ENCODE results near the gene MND1. TPM values are rescaled to one million over a fixed set of nuclear protein-coding genes. Genes with fewer than 3 reads are reported as not detected.
"Not testable (repeated sequence)": the region's sequence is repeated elsewhere in the genome, so short reads cannot be mapped to it uniquely, and the experiment has no call there.

MND1 gene
- total RNA-seq, 2 donors from 2014 or later = 1.5 to 2.5 TPM

DNA sequence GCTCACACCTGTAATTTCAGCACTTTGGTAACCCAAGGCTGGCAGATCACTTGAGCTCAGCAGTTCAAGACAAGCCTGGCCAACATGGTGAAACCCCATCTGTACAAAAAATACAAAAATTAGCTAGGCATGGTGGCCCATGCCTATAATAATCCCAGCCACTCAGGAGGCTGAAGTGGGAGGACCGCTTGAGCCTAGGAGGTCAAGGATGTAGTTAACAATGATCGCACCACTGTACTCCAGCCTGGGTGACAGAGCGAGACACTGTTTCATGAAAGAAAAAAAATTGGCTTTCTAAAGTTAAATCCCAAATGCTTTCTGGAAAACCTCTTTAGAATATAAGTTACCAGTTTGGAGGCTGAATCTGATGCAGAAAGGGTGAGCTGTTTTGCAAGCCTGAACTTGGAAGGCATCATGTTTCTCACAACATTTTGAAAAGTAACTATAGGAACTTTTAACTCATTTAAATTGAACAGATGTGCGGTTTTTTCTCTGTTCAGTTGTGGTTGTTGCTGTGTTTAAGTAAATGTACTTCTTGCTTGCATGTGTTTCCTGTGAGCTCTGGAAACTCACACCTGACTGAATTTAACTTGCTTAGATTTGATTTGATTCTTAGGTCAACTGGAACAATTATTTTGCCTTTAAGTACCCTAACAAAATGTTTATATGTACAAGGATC is 81.9 kb downstream of the MND1 start:
- no peak for DNase-seq
- ATAC-seq = no peak
- intact Hi-C loops (cut with DNase I, micrococcal nuclease) = no loop called here

GRCh38 chr4:153427363-153428071 is 83.0 kb downstream of the MND1 start:
- intact Hi-C loops (cut with DNase I, micrococcal nuclease) = no loop called here
- DNase-seq (no peak), ATAC-seq (no peak)

GRCh38 chr4:153428941-153429475 is 84.5 kb downstream of the MND1 start:
- no peak for ATAC-seq
- peak in 1 of 2 donors; percentile 29 for DNase-seq
- intact Hi-C loops (cut with DNase I, micrococcal nuclease) = no loop called here

DNA sequence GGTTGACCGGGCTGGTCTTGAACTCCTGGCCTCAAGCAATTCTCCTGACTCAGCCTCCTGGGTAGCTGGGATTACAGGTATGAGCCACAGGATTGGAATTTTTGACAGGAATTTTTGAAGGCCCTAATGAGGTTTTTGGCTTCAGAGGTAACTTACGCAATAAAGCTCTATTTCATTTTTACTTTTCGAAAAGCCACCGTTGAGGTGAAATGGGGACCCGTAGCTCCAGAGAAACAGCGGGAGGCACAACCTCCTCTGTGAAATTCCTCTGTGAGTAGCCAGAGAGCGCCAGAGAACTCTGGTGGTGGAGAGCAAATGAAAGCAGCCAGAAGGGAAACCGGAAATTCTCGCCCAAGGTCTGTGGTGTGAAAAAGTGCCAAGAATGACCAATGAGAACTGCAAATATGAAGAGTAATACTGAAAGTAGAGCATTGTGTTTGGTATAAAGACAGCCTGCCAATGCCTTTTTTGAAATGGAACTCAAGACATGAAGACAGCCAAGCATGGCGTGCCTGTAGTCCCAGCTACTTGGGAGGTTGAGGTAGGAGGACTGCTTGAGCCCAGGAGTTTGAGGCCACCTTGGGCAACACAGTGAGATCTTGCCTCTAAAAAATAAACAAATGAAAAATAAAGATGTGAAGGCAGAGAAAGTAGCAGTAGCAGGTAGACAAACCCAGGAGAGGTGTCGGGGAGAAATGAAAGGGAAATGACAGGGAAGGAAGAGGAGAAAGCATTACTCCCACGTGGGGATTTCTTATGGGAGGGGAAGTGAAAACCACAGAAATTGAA is 88.7 kb downstream of the MND1 start:
- intact Hi-C loops (cut with DNase I, micrococcal nuclease) = loop anchor here in 1 of 2 donors (10.0 kb wide), 1 partner anchor 142 kb away; no protein-coding TSS in a partner anchor
- DNase-seq (peak; percentile 61 to 64), ATAC-seq (peak; percentile 99)

- DNase-seq (no peak), ATAC-seq (no peak)
- intact Hi-C loops (cut with DNase I, micrococcal nuclease) = loop anchor here in 1 of 2 donors (10.0 kb wide), 1 partner anchor 141 kb away; no protein-coding TSS in a partner anchor
These were observed 89.2 kb downstream of the MND1 start for GRCh38 chr4:153433754-153434105.

DNA sequence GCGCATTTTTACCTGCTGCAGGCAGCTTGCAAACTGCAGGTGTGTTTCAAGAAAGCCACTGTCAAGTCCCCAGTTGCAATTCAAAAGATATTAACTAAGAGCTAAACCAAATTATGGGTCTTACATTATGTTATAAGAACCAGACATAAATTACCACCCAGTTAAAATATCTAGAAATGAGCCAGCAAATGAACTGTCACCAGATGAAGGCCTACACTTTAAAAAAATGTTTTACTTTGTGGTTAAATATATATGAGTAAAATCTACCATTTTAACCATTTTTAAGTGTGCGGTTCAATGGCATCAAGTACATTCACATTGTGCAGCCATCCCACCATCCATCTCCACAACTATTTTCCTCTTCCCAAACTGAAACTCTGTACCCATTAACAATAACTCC is 89.7 kb downstream of the MND1 start:
- intact Hi-C loops (cut with DNase I, micrococcal nuclease) = loop anchor here in 1 of 2 donors (10.0 kb wide), 1 partner anchor 141 kb away; no protein-coding TSS in a partner anchor
- ATAC-seq (no peak), DNase-seq (no peak)

- intact Hi-C loops (cut with DNase I, micrococcal nuclease) = loop anchor here in 1 of 2 donors (10.0 kb wide), 1 partner anchor 136 kb away; no protein-coding TSS in a partner anchor
- no peak for ATAC-seq
- DNase-seq = no peak
These were observed 94.6 kb downstream of the MND1 start for GRCh38 chr4:153438916-153439756.

DNA sequence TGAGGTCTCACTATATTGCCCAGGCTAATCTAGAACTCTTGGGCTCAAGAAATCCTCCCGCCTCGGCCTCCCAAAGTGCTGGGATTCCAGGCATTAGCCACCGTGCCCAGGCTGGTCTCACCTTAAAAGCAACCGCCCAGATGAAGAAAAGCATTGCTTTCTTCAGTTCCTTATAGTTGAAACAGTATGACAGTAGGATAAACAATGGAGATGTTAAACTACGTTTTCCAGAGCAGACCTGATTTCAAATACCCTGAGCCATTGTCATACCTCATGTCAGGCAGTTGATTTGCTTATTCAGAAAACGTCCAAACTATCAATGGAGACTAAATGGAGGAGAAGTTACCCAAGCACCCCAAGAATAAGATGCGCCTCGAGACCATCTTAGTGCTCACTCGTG is 95.3 kb downstream of the MND1 start:
- DNase-seq (no peak), ATAC-seq (no peak)
- intact Hi-C loops (cut with DNase I, micrococcal nuclease) = loop anchor here in 1 of 2 donors (10.0 kb wide), 1 partner anchor 135 kb away; no protein-coding TSS in a partner anchor

DNA sequence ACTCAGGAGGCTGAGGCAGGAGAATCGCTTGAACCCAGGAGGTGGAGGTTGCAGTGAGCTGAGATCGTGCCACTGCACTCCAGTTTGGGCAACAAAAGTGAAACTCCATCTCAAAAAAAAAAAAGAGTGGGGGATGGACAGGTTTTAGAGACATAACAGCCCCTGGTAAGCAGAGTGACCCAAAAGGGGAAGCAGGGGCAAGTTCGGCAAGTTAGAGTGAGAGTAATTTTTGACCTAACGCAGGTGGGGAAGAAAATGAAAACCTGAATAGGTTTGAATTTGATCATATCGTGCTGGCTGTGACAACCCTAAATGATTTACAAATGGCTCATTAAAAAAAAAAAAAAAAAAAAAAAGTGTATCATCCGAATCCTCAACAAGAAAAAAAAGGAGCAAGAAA is 96.0 kb downstream of the MND1 start:
- no peak for DNase-seq
- intact Hi-C loops (cut with DNase I, micrococcal nuclease) = no loop called here
- ATAC-seq = no peak

- intact Hi-C loops (cut with DNase I, micrococcal nuclease) = no loop called here
- ATAC-seq = no peak
- DNase-seq = no peak
These were observed 102.9 kb downstream of the MND1 start for GRCh38 chr4:153447175-153447905.

- ATAC-seq (no peak), DNase-seq (no peak)
- intact Hi-C loops (cut with DNase I, micrococcal nuclease) = no loop called here
These were observed 103.7 kb downstream of the MND1 start for GRCh38 chr4:153448003-153448731.

DNA sequence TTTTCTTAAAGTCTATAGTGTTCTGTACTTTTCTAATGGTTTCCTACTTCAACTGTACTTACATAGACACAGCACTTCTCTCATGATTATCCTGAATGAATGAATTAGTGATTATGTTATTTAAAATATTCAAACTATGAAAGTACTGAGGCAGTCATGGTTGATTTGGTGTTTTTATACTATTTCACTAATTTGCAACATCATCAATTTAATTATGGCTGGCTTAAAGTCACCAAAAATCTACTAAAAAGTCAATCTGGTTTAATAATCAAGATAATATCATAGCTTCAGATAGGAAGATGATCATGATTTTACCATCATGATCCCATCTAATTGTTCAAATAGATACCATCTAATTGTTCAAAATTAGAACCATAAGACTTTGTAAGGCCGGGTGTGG is 104.8 kb downstream of the MND1 start:
- DNase-seq (no peak), ATAC-seq (no peak)
- intact Hi-C loops (cut with DNase I, micrococcal nuclease) = no loop called here

GRCh38 chr4:153450544-153450917 is 106.0 kb downstream of the MND1 start:
- DNase-seq (no peak), ATAC-seq (no peak)
- intact Hi-C loops (cut with DNase I, micrococcal nuclease) = no loop called here

DNA sequence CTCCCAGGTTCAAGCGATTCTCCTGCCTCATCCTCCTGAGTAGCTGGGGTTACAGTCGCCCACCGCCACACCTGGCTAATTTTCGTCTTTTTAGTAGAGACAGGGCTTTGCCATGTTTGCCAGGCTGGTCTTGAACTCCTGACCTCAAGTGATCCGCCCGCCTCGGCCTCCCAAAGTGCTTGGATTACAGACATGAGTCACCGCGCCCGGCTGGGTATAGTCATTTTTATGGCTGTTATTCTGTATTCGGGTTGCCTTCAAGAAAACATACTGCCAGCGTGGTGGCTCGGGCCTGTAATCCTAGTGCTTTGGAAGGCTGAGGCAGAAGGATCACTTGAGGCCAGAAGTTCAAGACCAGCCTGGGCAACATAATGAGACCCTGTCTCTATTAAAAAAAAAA is 106.7 kb downstream of the MND1 start:
- peak; percentile 31 for ATAC-seq
- intact Hi-C loops (cut with DNase I, micrococcal nuclease); DNase-seq: not testable (repeated sequence)

DNA sequence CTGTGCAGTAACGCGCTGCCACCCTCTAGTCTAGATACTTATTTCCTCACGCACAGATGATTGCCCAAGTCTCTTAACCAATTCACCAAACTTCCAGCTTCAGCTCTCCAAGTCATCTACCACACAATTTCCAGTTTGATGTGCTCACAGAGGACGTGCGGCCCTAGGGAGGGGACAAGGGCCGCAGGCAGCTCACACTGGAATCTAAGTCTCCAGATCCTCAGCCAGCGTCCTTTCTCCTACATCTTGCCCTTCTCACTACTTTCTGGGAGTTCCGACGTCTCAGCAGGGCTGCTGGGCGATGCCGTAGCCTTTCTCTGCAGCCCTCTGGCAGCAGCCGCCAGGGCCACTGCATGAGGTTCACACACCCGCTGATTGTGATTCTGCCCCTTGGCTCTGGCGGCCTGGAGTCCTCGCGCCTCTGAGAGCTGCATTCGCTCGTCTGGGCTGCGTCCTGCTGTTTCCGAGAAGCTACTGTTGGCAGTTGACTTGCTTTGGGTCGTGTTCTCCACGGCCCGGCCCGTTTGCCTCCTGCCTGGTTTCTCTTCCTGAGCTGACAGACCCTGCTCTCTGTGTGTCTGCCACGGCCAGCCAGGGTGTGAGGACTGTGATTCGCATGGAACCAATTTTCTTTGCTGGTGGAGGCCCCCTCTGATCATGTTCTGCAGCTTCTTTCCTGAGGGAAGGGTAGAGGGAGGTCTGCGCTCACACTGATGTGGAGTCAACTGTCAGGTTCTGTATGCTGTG is 107.6 kb downstream of the MND1 start:
- no peak for ATAC-seq
- no peak for DNase-seq
- intact Hi-C loops (cut with DNase I, micrococcal nuclease) = no loop called here

- DNase-seq (no peak), ATAC-seq (no peak)
- intact Hi-C loops (cut with DNase I, micrococcal nuclease) = no loop called here
These were observed 108.3 kb downstream of the MND1 start for GRCh38 chr4:153452658-153453378.
